Activated T-cell treated with anti-CD3 and anti-CD28 coated beads, Interleukin-2, amount 50 U/mL, for 72 hours (primary cell): Measurements from ENCODE around the gene TM9SF3. TPM values are rescaled to one million over a fixed set of nuclear protein-coding genes. Genes with fewer than 3 reads are reported as not detected.

Source experiments
- ATAC-seq, 2 donors: fragments of 150-1000 bp; cut with Tn5 transposase; replicated peaks in 1 of 2; 2 replicates each; pipeline ENCODE4 v1.10.0; 2021; ENCODE audit warnings: moderate library complexity in 2 of 2, mild to moderate bottlenecking in 1 of 2
- DNase-seq, 2 donors: peaks; one replicate each; pipeline ENCODE4 v3.0.0; 2021 to 2022; ENCODE audit warnings: mixed read lengths in 1 of 2
- H3K27ac Mint-ChIP-seq: one replicate; pipeline ENCODE4 v1.8.0; 2022; ENCODE audit warnings: mild to moderate bottlenecking, moderate library complexity, mixed read lengths
- H3K27me3 Mint-ChIP-seq: one replicate; pipeline ENCODE4 v1.8.0; 2022; ENCODE audit warnings: low read depth, mixed read lengths
- H3K36me3 Mint-ChIP-seq, 2 donors: one replicate each; pipeline ENCODE4 v1.8.0; 2022; ENCODE audit warnings: mixed read lengths in 2 of 2, mild to moderate bottlenecking in 1 of 2; ENCODE audit not compliant: insufficient read depth in 2 of 2
- H3K4me1 Mint-ChIP-seq: one replicate; pipeline ENCODE4 v1.8.0; 2022; ENCODE audit warnings: low read depth, mixed read lengths
- H3K4me3 Mint-ChIP-seq, 2 donors: one replicate each; pipeline ENCODE4 v1.8.0; 2022; ENCODE audit warnings: mild to moderate bottlenecking in 2 of 2, mixed read lengths in 2 of 2, moderate library complexity in 2 of 2
- H3K9me3 Mint-ChIP-seq, 2 donors: one replicate each; pipeline ENCODE4 v1.8.0; 2022; ENCODE audit warnings: mixed read lengths in 2 of 2
- total RNA-seq, 2 donors: library from RNA; stranded (reverse); gene quantifications; one replicate each; pipeline ENCODE4 v1.2.3, GENCODE V29; 2022

Gene TM9SF3
- total RNA-seq, 2 donors from 2014 or later, result 72.8 to 76.7 TPM

DNA sequence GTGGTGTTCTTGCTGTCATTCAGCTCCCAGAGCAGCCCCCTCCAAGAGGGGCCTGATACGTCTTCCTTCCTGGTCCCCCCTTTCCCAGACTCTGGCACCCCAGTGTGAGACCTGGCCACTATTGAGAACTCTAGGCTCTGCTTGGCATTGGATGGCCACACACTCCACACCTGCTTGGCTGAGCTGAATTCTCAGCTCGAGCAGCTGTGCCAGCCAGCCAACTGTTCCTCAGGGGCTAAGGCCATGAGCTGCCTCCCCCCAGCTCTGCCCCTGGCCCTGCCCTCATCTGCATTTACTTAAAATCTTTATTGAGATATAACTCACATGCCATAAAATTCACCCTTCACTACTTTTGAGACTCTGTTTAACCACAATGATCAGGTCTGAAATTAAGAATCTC lies 79.8 kb downstream of the TM9SF3 start:
- no peak overlapping the region for H3K27ac Mint-ChIP-seq
- ATAC-seq (no peak), DNase-seq (no peak)
- no peaks in the 10 kb centered on the region for H3K9me3 Mint-ChIP-seq
- H3K27me3 Mint-ChIP-seq, result peaks cover 21% of the 10 kb centered on the region
- no peaks in the 10 kb centered on the region for H3K36me3 Mint-ChIP-seq
- peaks cover 4% of the 10 kb centered on the region for H3K4me1 Mint-ChIP-seq
- H3K4me3 Mint-ChIP-seq, result no peak overlapping the region

DNA sequence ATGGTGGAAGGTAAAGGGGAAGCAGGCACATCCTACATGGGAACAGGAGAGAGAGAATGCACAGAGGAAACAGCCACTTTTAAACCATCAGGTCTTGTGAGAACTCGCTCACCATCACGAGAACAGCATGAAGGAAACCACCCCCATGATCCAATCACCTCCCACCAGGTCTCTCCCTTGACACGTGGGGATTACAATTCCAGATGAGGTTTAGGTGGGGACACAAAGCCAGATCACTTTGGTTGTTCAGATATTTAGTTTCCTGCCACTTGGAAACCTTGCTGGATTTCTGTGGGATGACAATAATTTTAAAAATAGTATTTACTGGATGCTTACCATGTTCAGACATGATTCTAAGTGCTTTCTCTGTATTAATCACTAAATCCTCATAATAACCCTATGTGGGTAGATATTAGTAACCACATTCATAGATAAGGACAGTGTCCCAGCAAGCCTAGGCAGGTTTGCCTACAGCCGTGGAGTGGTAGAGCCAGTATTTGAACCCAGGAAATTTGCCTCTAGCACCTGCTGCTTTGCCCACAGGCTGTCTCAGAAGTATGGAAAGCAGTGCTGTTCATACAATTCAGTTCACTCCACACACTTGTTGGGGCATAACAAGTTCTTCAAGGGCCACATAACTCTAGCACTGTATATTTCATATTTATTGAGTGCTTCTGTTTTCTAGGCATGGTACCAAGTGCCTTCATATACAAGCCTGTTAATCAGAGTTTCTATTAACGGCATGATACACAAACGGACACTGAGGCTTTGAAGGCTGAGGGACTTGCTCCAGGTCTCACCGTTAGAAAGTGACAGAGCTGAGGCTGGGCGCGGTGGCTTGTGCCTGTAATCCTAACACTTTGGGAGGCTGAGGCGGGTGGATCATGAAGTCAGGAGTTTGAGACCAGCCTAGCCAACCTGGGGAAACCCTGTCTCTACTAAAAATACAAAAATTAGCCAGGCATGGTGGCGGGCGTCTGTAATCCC lies 81.4 kb downstream of the TM9SF3 start:
- Mint-ChIP-seq H3K27ac (no peak overlapping the region), H3K4me3 (no peak overlapping the region)

DNA sequence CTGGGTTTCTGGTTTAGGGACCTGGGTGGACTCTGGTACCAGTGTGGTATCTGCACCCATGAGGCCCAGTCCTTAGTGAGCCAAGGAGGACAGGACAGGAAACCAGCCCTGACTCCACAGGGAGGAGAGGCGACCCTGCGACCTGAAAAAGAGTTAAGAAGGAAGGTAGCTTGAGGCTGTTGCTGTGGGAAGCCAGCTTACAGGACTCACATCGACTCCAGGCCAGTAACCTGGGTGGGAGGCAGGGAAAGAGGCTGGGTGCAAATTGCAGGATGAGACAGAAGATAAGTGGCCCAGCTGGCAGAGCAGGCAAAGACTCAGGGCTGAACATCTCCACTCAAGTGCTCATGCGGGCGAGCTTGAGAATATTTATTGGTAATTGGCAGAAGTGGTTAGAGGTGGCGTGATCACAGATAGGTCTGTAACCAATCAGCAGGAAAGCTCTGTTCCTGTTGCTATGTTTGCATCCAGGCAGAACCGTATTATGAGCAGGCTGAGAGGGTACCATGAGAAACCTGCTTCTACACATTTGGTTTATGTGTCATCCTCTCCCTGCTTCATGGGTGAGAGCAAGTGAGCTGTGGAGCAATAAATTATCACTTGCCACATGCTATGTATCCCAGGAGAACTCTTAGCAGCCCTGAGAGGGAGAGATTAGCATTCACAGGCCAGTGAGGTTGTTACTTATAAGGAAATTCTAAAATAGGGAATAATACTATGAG lies 84.1 kb downstream of the TM9SF3 start:
- peaks cover 11% of the 10 kb centered on the region for H3K27me3 Mint-ChIP-seq
- no peak overlapping the region for H3K4me3 Mint-ChIP-seq
- DNase-seq (no peak), ATAC-seq (no peak)
- H3K4me1 Mint-ChIP-seq, result no peaks in the 10 kb centered on the region
- no peaks in the 10 kb centered on the region for H3K36me3 Mint-ChIP-seq
- H3K9me3 Mint-ChIP-seq, result no peaks in the 10 kb centered on the region
- no peak overlapping the region for H3K27ac Mint-ChIP-seq

More for the DNA sequence above, 81.4 kb downstream of the TM9SF3 start:
- peaks cover 13% of the 10 kb centered on the region for H3K27me3 Mint-ChIP-seq
- DNase-seq (no peak), ATAC-seq (no peak)
- no peaks in the 10 kb centered on the region for H3K36me3 Mint-ChIP-seq
- no peaks in the 10 kb centered on the region for H3K9me3 Mint-ChIP-seq
- no peaks in the 10 kb centered on the region for H3K4me1 Mint-ChIP-seq

DNA sequence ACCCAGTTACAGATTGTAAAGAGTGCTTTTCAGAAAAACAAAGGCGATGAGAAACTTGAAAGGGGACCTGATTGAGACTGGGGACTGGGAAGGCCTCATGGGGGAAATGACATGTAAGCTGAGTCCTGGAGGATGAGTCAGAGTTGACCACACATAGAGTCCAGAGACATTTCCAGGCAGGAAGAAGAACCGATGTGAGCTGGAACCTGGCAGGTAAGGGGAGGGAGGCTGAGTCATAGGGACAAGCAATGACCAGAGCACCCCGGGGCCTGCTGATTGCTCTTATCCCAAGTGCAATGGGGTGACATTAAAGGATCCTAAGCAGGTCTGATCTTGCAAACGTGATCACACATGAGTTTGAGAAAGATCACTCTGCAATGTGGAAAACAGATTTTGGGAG lies 84.8 kb downstream of the TM9SF3 start:
- H3K27ac Mint-ChIP-seq, result no peak overlapping the region
- no peak overlapping the region for H3K4me3 Mint-ChIP-seq
- H3K27me3 Mint-ChIP-seq, result peaks cover 17% of the 10 kb centered on the region
- no peaks in the 10 kb centered on the region for H3K36me3 Mint-ChIP-seq
- no peaks in the 10 kb centered on the region for H3K9me3 Mint-ChIP-seq
- ATAC-seq, result no peak
- H3K4me1 Mint-ChIP-seq, result no peaks in the 10 kb centered on the region
- DNase-seq, result no peak

DNA sequence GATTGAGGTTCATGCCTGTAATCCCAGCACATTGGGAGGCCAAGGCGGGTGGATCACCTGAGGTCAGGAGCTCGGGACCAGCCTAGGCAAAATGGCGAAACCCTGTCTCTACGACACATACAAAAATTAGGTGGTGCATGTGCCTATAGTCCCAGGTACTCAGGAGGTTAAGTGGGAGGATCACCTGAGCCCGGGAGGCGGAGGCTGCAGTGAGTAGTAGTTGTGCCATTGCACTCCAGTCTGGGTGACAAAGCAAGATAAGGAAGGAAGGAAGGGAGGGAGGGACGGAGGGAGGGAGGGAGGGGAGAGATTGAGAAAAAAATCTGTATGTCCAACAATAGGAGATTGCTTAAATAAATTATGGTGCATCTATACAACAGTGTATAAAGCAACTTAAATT lies 86.3 kb downstream of the TM9SF3 start:
- DNase-seq, result no peak
- no peak for ATAC-seq
- Mint-ChIP-seq H3K4me3 (no peak overlapping the region), H3K36me3 (no peaks in the 10 kb centered on the region), H3K27ac (no peak overlapping the region), H3K27me3 (peaks cover 17% of the 10 kb centered on the region), H3K9me3 (no peaks in the 10 kb centered on the region), H3K4me1 (no peaks in the 10 kb centered on the region)

DNA sequence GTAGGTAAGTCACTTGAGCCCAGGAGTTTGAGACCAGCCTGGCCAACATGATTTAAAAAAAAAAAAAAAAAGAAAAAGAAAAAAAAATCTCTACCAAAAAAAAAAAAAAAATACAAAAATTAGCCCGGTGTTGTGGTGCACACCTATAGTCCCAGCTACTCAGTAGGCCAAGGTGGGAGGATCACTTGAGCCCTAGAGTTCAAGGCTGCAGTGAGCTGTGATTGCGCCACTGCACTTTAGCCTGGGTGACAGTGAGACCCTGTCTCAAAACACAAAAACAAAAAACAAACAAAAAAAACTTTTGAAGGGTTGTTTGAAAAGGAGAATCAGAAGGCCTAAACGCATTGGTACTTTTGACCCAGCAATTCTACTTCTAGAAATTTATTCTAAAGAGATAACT lies 86.8 kb downstream of the TM9SF3 start:
- H3K4me1 Mint-ChIP-seq, result no peaks in the 10 kb centered on the region
- no peak for DNase-seq
- H3K4me3 Mint-ChIP-seq, result no peak overlapping the region
- ATAC-seq, result no peak
- H3K27ac Mint-ChIP-seq, result no peak overlapping the region
- peaks cover 17% of the 10 kb centered on the region for H3K27me3 Mint-ChIP-seq
- H3K9me3 Mint-ChIP-seq, result no peaks in the 10 kb centered on the region
- H3K36me3 Mint-ChIP-seq, result no peaks in the 10 kb centered on the region

DNA sequence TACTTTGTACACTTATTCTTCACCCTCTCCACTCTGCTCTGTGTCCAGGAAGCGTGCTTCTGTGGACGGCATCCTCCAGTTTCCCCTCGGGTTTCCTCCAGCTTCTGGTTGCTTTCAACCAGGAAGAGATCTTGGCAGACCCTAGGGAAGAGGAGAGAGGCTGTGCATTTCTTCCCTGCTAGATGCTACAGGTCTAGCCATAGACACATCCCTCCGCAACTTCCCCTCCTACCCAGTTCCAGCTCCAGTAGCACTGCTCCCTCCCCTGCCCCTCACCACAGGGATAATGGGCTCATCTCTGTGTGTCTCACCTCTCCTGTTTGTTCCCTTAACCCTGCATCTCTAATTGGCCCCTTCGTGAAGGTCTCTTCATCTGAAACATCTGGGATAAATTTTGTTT lies 89.4 kb downstream of the TM9SF3 start:
- H3K4me1 Mint-ChIP-seq, result no peaks in the 10 kb centered on the region

DNA sequence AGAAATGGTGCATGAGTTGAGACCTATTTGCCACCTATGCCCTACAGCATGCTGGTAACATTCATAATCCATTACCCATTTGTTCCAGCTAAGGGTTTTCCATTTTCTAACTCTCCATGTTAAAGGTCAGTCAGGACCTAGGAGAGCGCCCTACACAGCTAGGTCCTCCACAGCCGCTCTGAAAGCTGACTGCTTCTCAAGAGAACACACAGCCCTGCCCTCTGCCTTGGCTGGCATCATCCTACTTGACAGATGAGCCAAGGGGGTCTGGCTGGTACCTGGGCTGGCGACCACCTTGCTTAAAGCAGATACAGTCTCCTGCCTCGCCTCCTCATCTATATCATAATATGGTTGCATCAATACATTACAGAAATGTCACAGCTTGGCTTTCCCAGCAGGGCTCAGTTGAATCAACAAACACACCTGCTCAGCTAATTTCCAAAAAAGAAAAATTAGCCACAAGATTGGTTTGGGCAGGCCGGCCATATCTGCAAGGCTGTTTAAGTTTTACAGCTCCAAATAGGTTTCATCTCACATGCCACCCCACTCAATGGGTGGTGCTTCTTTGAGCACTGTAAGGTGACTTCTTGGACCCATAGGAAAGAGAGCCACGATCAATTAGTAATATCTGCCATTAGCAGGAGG lies 90.4 kb downstream of the TM9SF3 start:
- no peak overlapping the region for H3K27ac Mint-ChIP-seq
- DNase-seq (no peak), ATAC-seq (no peak)
- H3K36me3 Mint-ChIP-seq, result no peaks in the 10 kb centered on the region
- no peaks in the 10 kb centered on the region for H3K9me3 Mint-ChIP-seq
- no peak overlapping the region for H3K4me3 Mint-ChIP-seq
- no peaks in the 10 kb centered on the region for H3K4me1 Mint-ChIP-seq
- peaks cover 18% of the 10 kb centered on the region for H3K27me3 Mint-ChIP-seq

More for the DNA sequence above, 89.4 kb downstream of the TM9SF3 start:
- no peak overlapping the region for H3K4me3 Mint-ChIP-seq
- H3K9me3 Mint-ChIP-seq, result no peaks in the 10 kb centered on the region
- ATAC-seq (no peak), DNase-seq (no peak)
- no peak overlapping the region for H3K27ac Mint-ChIP-seq
- H3K36me3 Mint-ChIP-seq, result no peaks in the 10 kb centered on the region
- peaks cover 27% of the 10 kb centered on the region for H3K27me3 Mint-ChIP-seq

DNA sequence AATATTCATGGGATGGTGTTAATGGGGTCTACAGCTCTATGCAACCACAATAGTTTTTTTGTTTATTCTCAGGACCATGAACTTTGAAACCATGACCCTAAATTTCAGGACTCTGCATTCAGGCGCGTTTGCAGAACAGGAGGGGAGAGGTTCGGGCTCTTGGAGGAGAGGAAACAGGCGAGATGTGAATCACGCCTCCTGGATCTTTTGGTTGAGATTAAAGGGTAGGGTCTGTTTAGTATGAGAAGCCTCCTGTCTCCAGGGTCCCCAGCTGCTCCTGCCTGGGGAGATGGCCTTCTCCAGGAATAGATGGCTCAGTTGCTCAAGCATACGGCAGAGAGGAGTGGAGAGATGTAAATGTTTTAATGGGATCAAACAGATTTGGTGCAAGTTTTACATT lies 91.3 kb downstream of the TM9SF3 start:
- DNase-seq, result no peak
- H3K27me3 Mint-ChIP-seq, result peaks cover 17% of the 10 kb centered on the region
- no peaks in the 10 kb centered on the region for H3K36me3 Mint-ChIP-seq
- no peaks in the 10 kb centered on the region for H3K4me1 Mint-ChIP-seq
- ATAC-seq, result no peak
- no peaks in the 10 kb centered on the region for H3K9me3 Mint-ChIP-seq
- no peak overlapping the region for H3K27ac Mint-ChIP-seq
- no peak overlapping the region for H3K4me3 Mint-ChIP-seq

DNA sequence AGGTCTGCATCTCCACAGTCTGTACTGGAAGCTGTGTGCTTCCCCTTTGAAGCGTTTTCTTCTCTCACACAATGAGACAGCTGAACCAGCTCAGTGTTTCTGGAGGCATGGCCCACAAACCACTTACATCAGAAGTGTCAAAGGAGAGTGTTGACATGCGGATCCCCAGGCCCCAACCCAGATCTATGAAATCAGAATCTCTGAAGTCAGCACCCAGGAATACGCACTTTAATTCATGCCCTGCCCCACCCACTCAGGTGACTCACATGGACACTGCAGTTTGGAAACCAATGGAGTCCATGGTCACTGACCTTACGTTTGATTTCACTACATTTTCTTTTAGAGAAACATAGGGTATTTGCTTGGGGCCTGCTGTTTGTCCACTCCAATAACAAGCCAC lies 92.1 kb downstream of the TM9SF3 start:
- H3K36me3 Mint-ChIP-seq, result no peaks in the 10 kb centered on the region
- H3K4me1 Mint-ChIP-seq, result no peaks in the 10 kb centered on the region
- no peak overlapping the region for H3K27ac Mint-ChIP-seq
- no peaks in the 10 kb centered on the region for H3K9me3 Mint-ChIP-seq
- DNase-seq (no peak), ATAC-seq (no peak)
- H3K4me3 Mint-ChIP-seq, result no peak overlapping the region
- peaks cover 17% of the 10 kb centered on the region for H3K27me3 Mint-ChIP-seq

DNA sequence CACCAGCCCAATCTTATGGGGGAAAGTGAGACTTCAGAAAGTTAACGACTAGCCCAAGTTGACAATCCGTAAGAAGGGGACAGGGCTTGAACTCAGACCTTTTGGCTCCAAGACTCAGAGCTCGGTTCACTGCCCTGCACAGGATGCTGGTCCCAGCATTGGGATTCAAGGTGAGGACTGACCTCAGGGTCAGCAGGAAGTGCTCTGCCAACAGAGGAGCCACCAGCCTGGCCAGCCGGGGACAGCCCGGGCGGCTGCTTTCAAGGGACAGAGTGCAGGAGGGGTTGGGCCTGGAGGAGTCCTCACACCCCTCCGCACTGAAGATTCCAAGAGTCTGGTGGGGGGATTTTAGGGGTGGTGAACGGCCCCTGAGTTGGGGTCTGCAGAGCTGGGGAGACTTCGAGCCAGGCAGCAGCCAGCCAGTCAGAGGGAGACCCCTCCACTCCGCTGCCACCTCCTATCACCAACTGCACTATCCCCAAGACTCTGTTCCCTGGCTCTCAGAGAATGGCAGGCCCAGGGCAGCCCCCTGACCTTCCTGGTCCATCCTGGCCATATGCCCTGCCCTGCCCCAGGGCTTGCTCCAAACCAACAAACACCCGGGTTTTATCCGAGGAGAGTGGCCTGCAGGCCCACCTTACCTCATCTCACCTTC lies 92.8 kb downstream of the TM9SF3 start:
- H3K4me3 Mint-ChIP-seq, result no peak overlapping the region
- no peaks in the 10 kb centered on the region for H3K4me1 Mint-ChIP-seq
- DNase-seq (no peak), ATAC-seq (no peak)
- no peaks in the 10 kb centered on the region for H3K36me3 Mint-ChIP-seq
- H3K27ac Mint-ChIP-seq, result no peak overlapping the region
- peaks cover 17% of the 10 kb centered on the region for H3K27me3 Mint-ChIP-seq
- H3K9me3 Mint-ChIP-seq, result no peaks in the 10 kb centered on the region

DNA sequence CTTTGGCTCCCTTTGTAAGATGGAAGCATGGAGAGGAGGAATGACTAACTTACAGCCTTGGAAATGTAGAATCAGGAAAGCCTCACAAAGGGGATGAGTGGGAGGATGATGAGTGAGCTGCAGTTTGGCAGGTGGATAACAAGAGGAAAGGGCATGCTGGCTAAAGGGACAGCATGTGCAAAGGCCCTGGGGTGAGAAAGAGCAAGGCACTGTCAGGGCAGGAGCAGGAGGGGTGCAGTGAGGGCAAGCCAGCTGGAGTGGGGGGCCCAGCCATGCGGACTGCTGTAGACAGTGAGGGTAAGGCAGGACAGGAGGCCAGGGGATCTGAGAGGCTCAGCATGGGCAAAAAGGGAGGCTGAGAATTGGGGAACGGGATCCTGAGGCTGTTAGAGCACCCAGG lies 93.6 kb downstream of the TM9SF3 start:
- no peak overlapping the region for H3K27ac Mint-ChIP-seq
- H3K27me3 Mint-ChIP-seq, result peaks cover 17% of the 10 kb centered on the region
- no peaks in the 10 kb centered on the region for H3K4me1 Mint-ChIP-seq
- no peak overlapping the region for H3K4me3 Mint-ChIP-seq
- ATAC-seq (no peak), DNase-seq (no peak)
- H3K9me3 Mint-ChIP-seq, result no peaks in the 10 kb centered on the region
- no peaks in the 10 kb centered on the region for H3K36me3 Mint-ChIP-seq

DNA sequence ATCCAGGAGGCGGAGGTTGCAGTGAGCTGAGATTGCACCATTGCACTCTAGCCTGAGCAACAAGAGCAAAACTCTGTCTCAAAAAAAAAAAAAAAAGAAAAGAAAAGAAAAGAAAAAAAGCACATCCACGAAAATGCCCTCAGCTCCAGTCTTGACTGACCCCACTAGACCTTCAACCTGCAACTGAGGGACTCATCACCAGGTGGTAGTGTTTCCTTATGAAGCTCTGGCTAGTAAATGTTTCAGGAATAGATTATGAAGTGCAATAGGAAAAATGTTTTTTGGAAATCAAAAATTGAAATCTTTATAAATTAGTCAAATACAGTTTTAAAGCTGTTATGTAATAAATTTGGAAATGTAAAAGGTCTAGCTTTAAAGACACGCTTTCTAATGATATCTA lies 95.5 kb downstream of the TM9SF3 start:
- ATAC-seq (no peak), DNase-seq (no peak)
- H3K36me3 Mint-ChIP-seq, result no peaks in the 10 kb centered on the region
- peaks cover 10% of the 10 kb centered on the region for H3K27me3 Mint-ChIP-seq
- no peaks in the 10 kb centered on the region for H3K9me3 Mint-ChIP-seq
- no peaks in the 10 kb centered on the region for H3K4me1 Mint-ChIP-seq
- no peak overlapping the region for H3K4me3 Mint-ChIP-seq
- H3K27ac Mint-ChIP-seq, result no peak overlapping the region
